ENCODE data around the gene PSAPL1.

GRCh38 chr4:7477695-7478094 is 43.0 kb upstream of the PSAPL1 start:
- TF ChIP-seq EP300 (IDR thresholded peaks at IDR 0.05): no peak
- TF ChIP-seq, protein P1, sequence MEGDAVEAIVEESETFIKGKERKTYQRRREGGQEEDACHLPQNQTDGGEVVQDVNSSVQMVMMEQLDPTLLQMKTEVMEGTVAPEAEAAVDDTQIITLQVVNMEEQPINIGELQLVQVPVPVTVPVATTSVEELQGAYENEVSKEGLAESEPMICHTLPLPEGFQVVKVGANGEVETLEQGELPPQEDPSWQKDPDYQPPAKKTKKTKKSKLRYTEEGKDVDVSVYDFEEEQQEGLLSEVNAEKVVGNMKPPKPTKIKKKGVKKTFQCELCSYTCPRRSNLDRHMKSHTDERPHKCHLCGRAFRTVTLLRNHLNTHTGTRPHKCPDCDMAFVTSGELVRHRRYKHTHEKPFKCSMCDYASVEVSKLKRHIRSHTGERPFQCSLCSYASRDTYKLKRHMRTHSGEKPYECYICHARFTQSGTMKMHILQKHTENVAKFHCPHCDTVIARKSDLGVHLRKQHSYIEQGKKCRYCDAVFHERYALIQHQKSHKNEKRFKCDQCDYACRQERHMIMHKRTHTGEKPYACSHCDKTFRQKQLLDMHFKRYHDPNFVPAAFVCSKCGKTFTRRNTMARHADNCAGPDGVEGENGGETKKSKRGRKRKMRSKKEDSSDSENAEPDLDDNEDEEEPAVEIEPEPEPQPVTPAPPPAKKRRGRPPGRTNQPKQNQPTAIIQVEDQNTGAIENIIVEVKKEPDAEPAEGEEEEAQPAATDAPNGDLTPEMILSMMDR (IDR thresholded peaks at IDR 0.05): no peak
